Measurements from ENCODE around the gene PON2. TPM values are rescaled to one million over a fixed set of nuclear protein-coding genes. Genes with fewer than 3 reads are reported as not detected.
A peak's percentile ranks its signal among the peaks of the same experiment; 100 is the strongest.

PON2 gene
- total RNA-seq, 1 donor from 2014 or later, result 92.3 TPM

DNA sequence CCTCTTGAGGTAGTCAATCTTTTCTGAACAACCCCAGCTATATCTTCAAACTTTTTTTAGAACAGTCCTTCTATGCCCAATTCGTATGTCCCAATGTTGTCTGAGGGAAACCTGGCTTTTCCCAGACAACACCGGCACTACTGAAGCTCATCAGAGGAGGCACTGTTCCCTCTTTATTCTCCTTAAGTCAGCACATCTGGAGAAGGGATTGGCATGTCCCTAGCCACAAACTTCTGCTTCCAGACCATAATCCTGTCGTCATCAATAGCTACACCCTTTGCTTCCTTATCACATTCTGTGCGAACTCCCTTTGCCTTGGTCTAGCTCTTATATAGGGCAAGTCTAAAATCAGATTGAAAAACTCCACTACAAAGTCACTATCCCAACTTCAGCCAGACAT, 61.5 kb downstream of the PON2 start:
- Mint-ChIP-seq H3K4me1 (peaks cover 3% of the 10 kb centered on the region), H3K27me3 (ENCODE audit: low read depth) (no peaks in the 10 kb centered on the region), H3K27ac (ENCODE audit: unreplicated experiment) (no peak overlapping the region), H3K9me3 (peaks cover 8% of the 10 kb centered on the region), H3K36me3 (ENCODE audit: low read depth) (peaks cover 6% of the 10 kb centered on the region), H3K4me3 (no peak overlapping the region)
- TF ChIP-seq CTCF (conservative IDR thresholded peaks at IDR 0.05), result no peak
- DNase-seq (ENCODE audit: low read depth, low spot score), result no peak

DNA sequence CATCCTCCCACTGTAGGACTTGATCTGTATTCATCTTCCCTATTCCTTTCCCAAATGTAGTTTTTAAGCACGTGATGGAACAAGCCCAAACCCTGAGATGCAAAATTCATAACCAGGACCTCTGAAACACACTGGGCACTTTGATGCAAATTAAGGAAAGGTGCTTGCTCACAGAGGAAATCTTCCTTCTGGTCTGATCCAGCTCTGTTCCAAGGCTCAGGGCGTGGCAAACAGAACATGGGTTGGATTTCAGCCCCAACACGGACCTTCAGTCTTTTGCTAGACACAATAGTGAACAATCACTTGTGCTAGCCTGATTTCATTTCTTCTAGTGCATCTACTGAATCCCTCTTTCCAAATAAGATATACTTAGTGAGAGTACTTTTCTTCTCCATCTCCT, 66.6 kb downstream of the PON2 start:
- TF ChIP-seq CTCF (conservative IDR thresholded peaks at IDR 0.05), result no peak

GRCh38 chr7:95367606-95368005, 67.2 kb downstream of the PON2 start:
- no peak overlapping the region for H3K27ac Mint-ChIP-seq (ENCODE audit: unreplicated experiment)
- TF ChIP-seq CTCF (conservative IDR thresholded peaks at IDR 0.05), result no peak
- DNase-seq (ENCODE audit: low read depth, low spot score), result no peak
- H3K27me3 Mint-ChIP-seq (ENCODE audit: low read depth), result no peaks in the 10 kb centered on the region
- no peaks in the 10 kb centered on the region for H3K36me3 Mint-ChIP-seq (ENCODE audit: low read depth)
- H3K4me3 Mint-ChIP-seq, result no peak overlapping the region
- H3K4me1 Mint-ChIP-seq, result no peaks in the 10 kb centered on the region
- no peaks in the 10 kb centered on the region for H3K9me3 Mint-ChIP-seq

More for the DNA sequence above, 66.6 kb downstream of the PON2 start:
- Mint-ChIP-seq H3K36me3 (ENCODE audit: low read depth) (no peaks in the 10 kb centered on the region), H3K27ac (ENCODE audit: unreplicated experiment) (no peak overlapping the region), H3K9me3 (no peaks in the 10 kb centered on the region), H3K4me1 (no peaks in the 10 kb centered on the region), H3K4me3 (no peak overlapping the region), H3K27me3 (ENCODE audit: low read depth) (no peaks in the 10 kb centered on the region)
- DNase-seq (ENCODE audit: low read depth, low spot score), result no peak

DNA sequence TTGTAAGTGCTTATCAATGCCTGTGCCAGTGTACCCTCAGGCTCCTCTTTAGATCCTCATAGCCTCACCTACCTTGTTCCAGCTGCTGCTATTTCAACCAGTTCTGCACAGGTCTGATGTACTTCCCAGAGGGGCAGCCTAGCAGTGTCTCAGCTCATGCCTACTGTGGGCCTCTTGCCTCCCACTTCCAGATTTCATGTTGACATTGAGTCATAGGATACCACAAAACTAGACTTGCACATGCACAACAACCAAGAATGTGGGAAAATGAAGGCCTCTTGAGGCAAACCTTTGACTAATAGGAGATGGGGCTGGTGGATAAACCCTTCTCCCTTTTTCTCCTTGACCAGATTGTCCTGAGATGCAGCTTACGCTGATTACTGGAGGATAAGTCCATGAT, 69.7 kb downstream of the PON2 start:
- no peaks in the 10 kb centered on the region for H3K4me1 Mint-ChIP-seq
- H3K36me3 Mint-ChIP-seq (ENCODE audit: low read depth), result no peaks in the 10 kb centered on the region
- no peaks in the 10 kb centered on the region for H3K9me3 Mint-ChIP-seq
- H3K27me3 Mint-ChIP-seq (ENCODE audit: low read depth), result no peaks in the 10 kb centered on the region
- no peak for TF ChIP-seq CTCF (conservative IDR thresholded peaks at IDR 0.05)
- H3K27ac Mint-ChIP-seq (ENCODE audit: unreplicated experiment), result no peak overlapping the region
- H3K4me3 Mint-ChIP-seq, result no peak overlapping the region
- no peak for DNase-seq (ENCODE audit: low read depth, low spot score)

- peak overlapping the region; percentile 35 for H3K27ac Mint-ChIP-seq (ENCODE audit: unreplicated experiment)
- H3K27me3 Mint-ChIP-seq (ENCODE audit: low read depth), result no peaks in the 10 kb centered on the region
- peak; percentile 12 for TF ChIP-seq CTCF (conservative IDR thresholded peaks at IDR 0.05)
- no peaks in the 10 kb centered on the region for H3K36me3 Mint-ChIP-seq (ENCODE audit: low read depth)
- DNase-seq (ENCODE audit: low read depth, low spot score), result no peak
- H3K9me3 Mint-ChIP-seq, result peaks cover 4% of the 10 kb centered on the region
- H3K4me3 Mint-ChIP-seq, result no peak overlapping the region
- no peaks in the 10 kb centered on the region for H3K4me1 Mint-ChIP-seq
These were observed 77.2 kb downstream of the PON2 start for GRCh38 chr7:95357623-95358022.

Other genes with a start within 250 kb of the PON2 start
- gene PON1, start 110.5 kb downstream of the PON2 start, total RNA-seq, result not detected in 2 replicates
- gene PON3, start 38.7 kb downstream of the PON2 start, total RNA-seq, result not detected in 2 replicates
- gene ASB4, start 50.9 kb upstream of the PON2 start, total RNA-seq, result 0.21 TPM in 1 of 2 replicates, not detected in the other
- 0.07 TPM in 1 of 2 replicates, not detected in the other for gene PDK4, start 161.5 kb upstream of the PON2 start, total RNA-seq